ENCODE results near the gene RFPL4AL1. TPM values are rescaled to one million over a fixed set of nuclear protein-coding genes. Genes with fewer than 3 reads are reported as not detected.
"Not testable (repeated sequence)": the region's sequence is repeated elsewhere in the genome, so short reads cannot be mapped to it uniquely, and the experiment has no call there.

The RFPL4AL1 gene
- total RNA-seq, 1 donor from 2014 or later, result not detected

- Histone ChIP-seq H3K27me3 (ENCODE audit: control insufficient read depth in 3 of 3, insufficient read depth in 3 of 3, low read length in 3 of 3) (no peaks in the 10 kb centered on the region), H3K9me3 (ENCODE audit: control insufficient read depth in 3 of 3, low read length in 3 of 3) (peaks cover 0 to 3% (median 2%) of the 10 kb centered on the region in 3 donors)
Observed at GRCh38 chr19:55766466-55766865, 2.5 kb upstream of the RFPL4AL1 start.

DNA sequence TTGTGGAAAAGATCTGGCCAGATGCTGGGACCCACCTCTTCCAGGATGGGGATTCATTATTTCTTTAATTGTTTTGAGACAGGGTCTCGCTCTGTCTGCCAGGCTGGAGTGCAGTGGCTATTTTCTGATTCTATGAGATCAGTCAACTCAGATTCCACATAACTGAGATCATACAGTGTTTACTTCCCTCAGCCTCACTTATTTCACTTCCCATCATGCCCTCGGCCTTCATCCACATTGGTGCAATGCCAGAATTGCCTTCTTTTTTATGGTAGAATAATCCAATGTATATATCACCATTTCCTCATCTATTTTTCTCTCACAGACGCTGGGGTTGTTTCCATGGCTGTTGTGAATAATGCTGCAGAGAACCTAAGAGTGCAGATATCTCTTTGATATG, 714 bp downstream of the RFPL4AL1 start:
- H3K27me3 ChIP-seq (ENCODE audit: control insufficient read depth in 3 of 3, insufficient read depth in 3 of 3, low read length in 3 of 3); H3K9ac ChIP-seq (ENCODE audit: low read depth in 1 of 3, low read length in 3 of 3); H3K27ac ChIP-seq (ENCODE audit: low read depth, low read length); H3K4me1 ChIP-seq (ENCODE audit: control insufficient read depth in 3 of 3, insufficient read depth in 3 of 3, low read length in 3 of 3); H3K4me3 ChIP-seq (ENCODE audit: low read length in 3 of 3); H3K9me3 ChIP-seq (ENCODE audit: control insufficient read depth in 3 of 3, low read length in 3 of 3); H3K36me3 ChIP-seq (ENCODE audit: control insufficient read depth in 3 of 3, insufficient read depth in 3 of 3, low read length in 3 of 3): not testable (repeated sequence)

More at GRCh38 chr19:55766466-55766865, 2.5 kb upstream of the RFPL4AL1 start:
- no peaks in the 10 kb centered on the region for H3K4me1 ChIP-seq (ENCODE audit: control insufficient read depth in 3 of 3, insufficient read depth in 3 of 3, low read length in 3 of 3)
- no peak overlapping the region for H3K4me3 ChIP-seq (ENCODE audit: low read length in 3 of 3)
- H3K27ac ChIP-seq (ENCODE audit: low read depth, low read length), result no peak overlapping the region
- H3K36me3 ChIP-seq (ENCODE audit: control insufficient read depth in 3 of 3, insufficient read depth in 3 of 3, low read length in 3 of 3), result no peaks in the 10 kb centered on the region
- H3K9ac ChIP-seq (ENCODE audit: low read depth in 1 of 3, low read length in 3 of 3), result no peak overlapping the region

DNA sequence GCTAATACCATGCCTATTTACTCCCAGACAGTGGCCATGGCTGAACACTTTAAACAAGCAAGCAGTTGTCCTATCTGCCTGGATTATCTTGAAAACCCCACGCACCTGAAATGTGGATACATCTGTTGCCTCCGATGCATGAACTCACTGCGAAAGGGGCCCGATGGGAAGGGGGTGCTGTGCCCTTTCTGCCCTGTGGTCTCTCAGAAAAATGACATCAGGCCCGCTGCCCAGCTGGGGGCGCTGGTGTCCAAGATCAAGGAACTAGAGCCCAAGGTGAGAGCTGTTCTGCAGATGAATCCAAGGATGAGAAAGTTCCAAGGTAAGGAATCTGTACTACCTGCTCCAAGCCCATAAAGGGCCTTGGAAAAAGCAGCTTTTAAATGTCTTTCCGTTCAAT, 8.6 kb downstream of the RFPL4AL1 start:
- H3K36me3 ChIP-seq (ENCODE audit: control insufficient read depth in 3 of 3, insufficient read depth in 3 of 3, low read length in 3 of 3), result no peaks in the 10 kb centered on the region
- no peaks in the 10 kb centered on the region for H3K27me3 ChIP-seq (ENCODE audit: control insufficient read depth in 3 of 3, insufficient read depth in 3 of 3, low read length in 3 of 3)
- peaks cover 0 to 3% (median 0%) of the 10 kb centered on the region in 3 donors for H3K9me3 ChIP-seq (ENCODE audit: control insufficient read depth in 3 of 3, low read length in 3 of 3)
- no peak overlapping the region for H3K4me3 ChIP-seq (ENCODE audit: low read length in 3 of 3)
- no peak overlapping the region for H3K27ac ChIP-seq (ENCODE audit: low read depth, low read length)
- no peaks in the 10 kb centered on the region for H3K4me1 ChIP-seq (ENCODE audit: control insufficient read depth in 3 of 3, insufficient read depth in 3 of 3, low read length in 3 of 3)
- H3K9ac ChIP-seq (ENCODE audit: low read depth in 1 of 3, low read length in 3 of 3), result no peak overlapping the region

- Histone ChIP-seq H3K36me3 (ENCODE audit: control insufficient read depth in 3 of 3, insufficient read depth in 3 of 3, low read length in 3 of 3) (no peaks in the 10 kb centered on the region), H3K4me3 (ENCODE audit: low read length in 3 of 3) (no peak overlapping the region), H3K9me3 (ENCODE audit: control insufficient read depth in 3 of 3, low read length in 3 of 3) (peaks cover 0 to 3% (median 0%) of the 10 kb centered on the region in 3 donors), H3K27me3 (ENCODE audit: control insufficient read depth in 3 of 3, insufficient read depth in 3 of 3, low read length in 3 of 3) (no peaks in the 10 kb centered on the region), H3K27ac (ENCODE audit: low read depth, low read length) (no peak overlapping the region), H3K4me1 (ENCODE audit: control insufficient read depth in 3 of 3, insufficient read depth in 3 of 3, low read length in 3 of 3) (no peaks in the 10 kb centered on the region), H3K9ac (ENCODE audit: low read depth in 1 of 3, low read length in 3 of 3) (no peak overlapping the region)
Observed at GRCh38 chr19:55778331-55778730, 9.4 kb downstream of the RFPL4AL1 start.

DNA sequence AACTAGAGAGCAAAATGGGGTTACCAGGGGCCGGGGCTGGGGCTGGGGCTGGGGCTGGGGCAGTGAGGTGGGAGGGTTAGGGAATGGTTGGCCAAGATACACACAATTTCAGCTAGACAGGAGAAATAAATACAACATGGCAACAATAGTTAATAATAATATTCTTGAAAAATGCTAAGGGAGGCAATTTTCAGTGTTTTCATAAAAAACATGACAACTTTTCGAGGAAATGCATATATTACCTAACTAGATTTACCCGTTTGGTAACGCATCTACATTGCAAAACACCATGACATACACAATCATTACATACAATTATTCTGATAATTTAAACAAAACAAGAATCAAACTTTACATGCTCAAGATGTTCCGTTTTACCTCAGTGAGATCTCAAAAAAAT, 12.2 kb downstream of the RFPL4AL1 start:
- Histone ChIP-seq H3K27ac (ENCODE audit: low read depth, low read length) (no peak overlapping the region), H3K27me3 (ENCODE audit: control insufficient read depth in 3 of 3, insufficient read depth in 3 of 3, low read length in 3 of 3) (no peaks in the 10 kb centered on the region), H3K36me3 (ENCODE audit: control insufficient read depth in 3 of 3, insufficient read depth in 3 of 3, low read length in 3 of 3) (no peaks in the 10 kb centered on the region), H3K9me3 (ENCODE audit: control insufficient read depth in 3 of 3, low read length in 3 of 3) (peaks cover 0 to 3% (median 0%) of the 10 kb centered on the region in 3 donors), H3K4me3 (ENCODE audit: low read length in 3 of 3) (no peak overlapping the region), H3K4me1 (ENCODE audit: control insufficient read depth in 3 of 3, insufficient read depth in 3 of 3, low read length in 3 of 3) (no peaks in the 10 kb centered on the region), H3K9ac (ENCODE audit: low read depth in 1 of 3, low read length in 3 of 3) (no peak overlapping the region)

DNA sequence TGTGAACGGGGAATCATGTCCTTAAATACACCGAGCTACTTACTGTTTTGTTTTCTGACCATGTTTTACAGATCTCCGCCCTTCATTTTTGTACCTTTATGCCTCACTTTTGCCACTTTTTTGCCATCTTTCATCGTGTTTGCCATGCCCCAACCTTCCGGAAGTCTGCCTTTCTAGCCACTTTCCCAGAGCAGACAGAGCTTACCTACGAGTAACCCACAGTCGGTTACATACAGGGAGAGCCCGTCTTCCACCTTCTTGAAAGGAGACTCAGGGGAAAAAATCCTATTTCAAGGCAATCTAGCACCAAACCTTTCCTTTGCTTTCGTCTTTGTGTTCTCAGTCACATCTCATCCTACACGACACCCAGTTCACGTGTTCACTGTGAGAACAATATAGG, 26.1 kb downstream of the RFPL4AL1 start:
- no peaks in the 10 kb centered on the region for H3K36me3 ChIP-seq (ENCODE audit: control insufficient read depth in 3 of 3, insufficient read depth in 3 of 3, low read length in 3 of 3)
- no peak overlapping the region for H3K9ac ChIP-seq (ENCODE audit: low read depth in 1 of 3, low read length in 3 of 3)
- H3K9me3 ChIP-seq (ENCODE audit: control insufficient read depth in 3 of 3, low read length in 3 of 3), result peaks cover 0 to 2% (median 0%) of the 10 kb centered on the region in 3 donors
- no peak overlapping the region for H3K27ac ChIP-seq (ENCODE audit: low read depth, low read length)
- no peaks in the 10 kb centered on the region for H3K4me1 ChIP-seq (ENCODE audit: control insufficient read depth in 3 of 3, insufficient read depth in 3 of 3, low read length in 3 of 3)
- no peak overlapping the region for H3K4me3 ChIP-seq (ENCODE audit: low read length in 3 of 3)
- H3K27me3 ChIP-seq (ENCODE audit: control insufficient read depth in 3 of 3, insufficient read depth in 3 of 3, low read length in 3 of 3), result no peaks in the 10 kb centered on the region

GRCh38 chr19:55801416-55801815, 32.5 kb downstream of the RFPL4AL1 start:
- no peak overlapping the region for H3K27ac ChIP-seq (ENCODE audit: low read depth, low read length)
- no peaks in the 10 kb centered on the region for H3K36me3 ChIP-seq (ENCODE audit: control insufficient read depth in 3 of 3, insufficient read depth in 3 of 3, low read length in 3 of 3)
- peaks cover 0 to 6% (median 3%) of the 10 kb centered on the region in 3 donors for H3K9me3 ChIP-seq (ENCODE audit: control insufficient read depth in 3 of 3, low read length in 3 of 3)
- no peaks in the 10 kb centered on the region for H3K4me1 ChIP-seq (ENCODE audit: control insufficient read depth in 3 of 3, insufficient read depth in 3 of 3, low read length in 3 of 3)
- H3K9ac ChIP-seq (ENCODE audit: low read depth in 1 of 3, low read length in 3 of 3), result no peak overlapping the region
- H3K4me3 ChIP-seq (ENCODE audit: low read length in 3 of 3), result no peak overlapping the region
- H3K27me3 ChIP-seq (ENCODE audit: control insufficient read depth in 3 of 3, insufficient read depth in 3 of 3, low read length in 3 of 3), result no peaks in the 10 kb centered on the region

- H3K27ac ChIP-seq (ENCODE audit: low read depth, low read length), result no peak overlapping the region
- no peaks in the 10 kb centered on the region for H3K36me3 ChIP-seq (ENCODE audit: control insufficient read depth in 3 of 3, insufficient read depth in 3 of 3, low read length in 3 of 3)
- H3K4me1 ChIP-seq (ENCODE audit: control insufficient read depth in 3 of 3, insufficient read depth in 3 of 3, low read length in 3 of 3), result no peaks in the 10 kb centered on the region
- no peak overlapping the region for H3K9ac ChIP-seq (ENCODE audit: low read depth in 1 of 3, low read length in 3 of 3)
- H3K27me3 ChIP-seq (ENCODE audit: control insufficient read depth in 3 of 3, insufficient read depth in 3 of 3, low read length in 3 of 3), result no peaks in the 10 kb centered on the region
- H3K9me3 ChIP-seq (ENCODE audit: control insufficient read depth in 3 of 3, low read length in 3 of 3), result peaks cover 3 to 6% (median 3%) of the 10 kb centered on the region in 3 donors
- H3K4me3 ChIP-seq (ENCODE audit: low read length in 3 of 3), result no peak overlapping the region
Observed at GRCh38 chr19:55802281-55802680, 33.4 kb downstream of the RFPL4AL1 start.

DNA sequence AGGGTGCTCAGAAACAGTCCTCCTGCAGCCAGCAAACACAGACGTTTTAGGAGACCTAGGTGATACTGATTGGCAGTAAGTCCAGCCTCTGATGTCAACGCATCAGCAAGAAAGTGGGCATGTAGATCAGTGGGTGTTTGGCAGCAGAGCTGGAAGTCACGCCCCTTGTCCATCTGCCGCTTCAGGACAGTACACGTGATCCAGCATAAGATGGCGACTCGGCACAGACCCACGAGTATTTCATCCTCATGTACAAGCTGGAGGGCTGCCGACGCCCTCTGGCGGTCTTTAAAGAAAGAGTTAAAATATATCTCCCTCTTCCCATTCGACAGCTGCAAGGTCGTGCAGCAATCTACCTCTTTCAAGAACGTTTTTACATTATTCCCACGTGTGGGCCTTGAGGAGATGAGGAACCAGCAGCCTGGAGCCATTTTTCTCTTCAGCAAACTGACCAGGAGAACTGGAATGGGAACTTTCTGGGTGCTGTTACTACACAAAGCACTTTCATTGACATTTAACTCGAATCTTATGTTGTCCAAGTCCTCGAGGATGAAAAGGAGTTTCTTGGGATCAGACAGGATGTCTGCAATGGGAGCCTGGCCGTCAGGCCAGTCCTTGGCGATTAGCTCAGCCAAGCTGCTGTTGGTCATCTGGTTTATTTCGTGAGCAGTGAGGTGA, 40.6 kb downstream of the RFPL4AL1 start:
- H3K4me3 ChIP-seq (ENCODE audit: low read length in 3 of 3), result no peak overlapping the region
- no peak overlapping the region for H3K9ac ChIP-seq (ENCODE audit: low read depth in 1 of 3, low read length in 3 of 3)
- H3K9me3 ChIP-seq (ENCODE audit: control insufficient read depth in 3 of 3, low read length in 3 of 3), result peaks cover 0 to 3% (median 2%) of the 10 kb centered on the region in 3 donors
- no peak overlapping the region for H3K27ac ChIP-seq (ENCODE audit: low read depth, low read length)
- H3K4me1 ChIP-seq (ENCODE audit: control insufficient read depth in 3 of 3, insufficient read depth in 3 of 3, low read length in 3 of 3), result no peaks in the 10 kb centered on the region
- H3K36me3 ChIP-seq (ENCODE audit: control insufficient read depth in 3 of 3, insufficient read depth in 3 of 3, low read length in 3 of 3), result no peaks in the 10 kb centered on the region
- no peaks in the 10 kb centered on the region for H3K27me3 ChIP-seq (ENCODE audit: control insufficient read depth in 3 of 3, insufficient read depth in 3 of 3, low read length in 3 of 3)

DNA sequence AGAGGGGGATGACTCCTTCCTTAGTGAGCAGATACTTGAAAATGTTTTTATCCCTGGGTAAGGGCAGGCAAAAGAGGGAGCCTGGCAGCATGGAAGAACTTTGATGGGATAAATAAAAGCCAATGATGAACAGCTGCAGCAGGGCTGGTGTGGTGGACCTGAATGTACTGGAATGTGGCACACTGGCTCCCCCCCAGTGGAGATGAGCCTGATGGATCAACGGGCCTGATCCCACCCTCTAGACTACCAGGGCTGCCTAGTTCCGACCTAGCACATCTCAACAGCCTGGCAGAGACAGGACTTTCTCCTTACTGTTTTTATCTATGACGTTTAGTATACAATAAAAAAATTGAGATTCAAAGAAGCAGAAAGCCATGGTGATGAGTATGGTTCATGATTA, 42.4 kb downstream of the RFPL4AL1 start:
- Histone ChIP-seq H3K9ac (ENCODE audit: low read depth in 1 of 3, low read length in 3 of 3) (no peak overlapping the region), H3K36me3 (ENCODE audit: control insufficient read depth in 3 of 3, insufficient read depth in 3 of 3, low read length in 3 of 3) (no peaks in the 10 kb centered on the region), H3K27me3 (ENCODE audit: control insufficient read depth in 3 of 3, insufficient read depth in 3 of 3, low read length in 3 of 3) (no peaks in the 10 kb centered on the region), H3K4me1 (ENCODE audit: control insufficient read depth in 3 of 3, insufficient read depth in 3 of 3, low read length in 3 of 3) (no peaks in the 10 kb centered on the region), H3K27ac (ENCODE audit: low read depth, low read length) (no peak overlapping the region), H3K9me3 (ENCODE audit: control insufficient read depth in 3 of 3, low read length in 3 of 3) (peaks cover 0 to 3% (median 2%) of the 10 kb centered on the region in 3 donors), H3K4me3 (ENCODE audit: low read length in 3 of 3) (no peak overlapping the region)
